Left lung (tissue), 10 donors: ENCODE data around the gene NLRC3. TPM values are rescaled to one million over a fixed set of nuclear protein-coding genes. Genes with fewer than 3 reads are reported as not detected.

Experiments used
- ATAC-seq: fragments of 200-7000 bp; cut with Tn5 transposase; one replicate; pipeline ENCODE4 v1.9.1; 2020; ENCODE audit warnings: moderate library complexity
- DNase-seq, 4 donors: peaks; one replicate each; pipeline ENCODE4 v3.0.0-alpha.2; 2013 to 2020
- H3K27ac ChIP-seq, 2 donors: fragments of 200-600 bp; sonication (generic) in 1 of 2; one replicate each; pipeline versions ENCODE4 v1.5.0 to v1.8.0; 2020 to 2021
- H3K27me3 ChIP-seq, 2 donors: fragments of 200-600 bp; sonication (generic) in 1 of 2; one replicate each; pipeline versions ENCODE4 v1.5.0 to v1.8.0; 2020 to 2021
- H3K36me3 ChIP-seq, 2 donors: fragments of 200-600 bp; sonication (generic) in 1 of 2; one replicate each; pipeline versions ENCODE4 v1.5.0 to v1.8.0; 2020 to 2021
- H3K4me1 ChIP-seq, 2 donors: fragments of 200-600 bp; one replicate each; pipeline ENCODE4 v1.8.0; 2021
- H3K4me3 ChIP-seq, 2 donors: fragments of 200-600 bp; sonication (generic) in 1 of 2; one replicate each; pipeline versions ENCODE4 v1.5.0 to v1.8.0; 2020 to 2021; ENCODE audit warnings: mild to moderate bottlenecking in 1 of 2
- H3K9me3 ChIP-seq, 2 donors: fragments of 200-600 bp; sonication (generic) in 1 of 2; one replicate each; pipeline versions ENCODE4 v1.5.0 to v1.8.0; 2020 to 2021
- intact Hi-C, 2 donors: fragments of 100-400 bp; cut with DNase I; formaldehyde crosslinking; loops; one replicate each; pipeline versions ENCODE4 v1.11.2 to v1.14.2; 2022
- polyA plus RNA-seq, 6 donors: library from polyadenylated mRNA; unstranded; fragments of 120-200 nt; gene quantifications; one replicate each; pipeline ENCODE4 v1.2.1, GENCODE V29; 2013; ENCODE audit not compliant: insufficient read length in 6 of 6
- total RNA-seq, 2 donors: library from RNA; stranded (reverse); fragmentation: NEBNext Ultra II Directional; extraction: Animal tissue kit (Norgen Biotek cat#: 25700); gene quantifications; one replicate each; pipeline ENCODE4 v1.2.1, GENCODE V29; 2021
- TF ChIP-seq, protein P1 (sequence below), 2 donors: fragments of 200-600 bp; sonication (generic) in 1 of 2; IDR thresholded peaks; one replicate each; pipeline versions ENCODE4 v1.5.0 to v1.8.0; 2021; ENCODE audit warnings: antibody characterized with exemption in 2 of 2
- donor health status: DM: no; HTN: yes; CAD: no.
- donor health status: DM: no; HTN: no; CAD: no.

Gene NLRC3
- total and polyA plus RNA-seq, 8 donors = 1.9 to 4.5 (median 3.4) TPM

DNA sequence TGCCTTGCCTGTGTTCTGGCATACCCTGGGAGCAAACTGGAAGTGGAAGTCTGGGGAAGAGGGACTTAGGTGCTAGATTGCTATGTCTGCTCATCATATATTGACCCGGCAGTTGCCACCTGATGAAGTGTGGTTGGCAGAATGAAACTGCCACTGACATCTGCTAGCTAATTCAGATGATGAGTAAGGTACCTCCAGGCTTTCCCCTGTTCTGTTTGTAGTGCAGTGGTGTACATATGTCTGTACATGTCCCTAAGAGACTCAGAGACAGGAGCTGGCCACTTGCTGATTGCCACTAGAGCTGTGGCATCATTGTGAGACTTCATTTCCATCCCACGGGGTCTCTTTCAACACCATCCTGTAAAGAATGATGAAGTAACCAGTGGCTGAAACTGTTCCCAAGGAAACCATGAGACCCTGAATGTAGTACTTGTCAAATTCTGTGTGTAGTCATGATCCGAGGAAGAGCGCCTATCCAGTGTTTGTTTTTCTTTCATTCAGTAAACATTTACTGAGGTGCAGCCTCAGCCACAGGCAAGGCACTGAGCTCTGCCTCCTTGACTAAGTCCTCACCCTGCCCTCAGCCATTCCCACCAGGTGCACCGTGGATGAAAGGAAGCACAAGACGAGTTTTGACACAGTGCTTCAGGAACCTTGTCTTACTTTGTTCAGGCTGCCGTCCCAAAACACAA is 63.2 kb downstream of the NLRC3 start:
- Histone ChIP-seq H3K27ac (no peak overlapping the region), H3K9me3 (no peaks in the 10 kb centered on the region), H3K4me3 (no peak overlapping the region), H3K27me3 (no peaks in the 10 kb centered on the region), H3K4me1 (no peaks in the 10 kb centered on the region), H3K36me3 (peaks cover 0 to 72% of the 10 kb centered on the region in 2 donors)
- intact Hi-C loops = no loop called here
- ATAC-seq (no peak), DNase-seq (no peak)
- TF ChIP-seq, protein P1, sequence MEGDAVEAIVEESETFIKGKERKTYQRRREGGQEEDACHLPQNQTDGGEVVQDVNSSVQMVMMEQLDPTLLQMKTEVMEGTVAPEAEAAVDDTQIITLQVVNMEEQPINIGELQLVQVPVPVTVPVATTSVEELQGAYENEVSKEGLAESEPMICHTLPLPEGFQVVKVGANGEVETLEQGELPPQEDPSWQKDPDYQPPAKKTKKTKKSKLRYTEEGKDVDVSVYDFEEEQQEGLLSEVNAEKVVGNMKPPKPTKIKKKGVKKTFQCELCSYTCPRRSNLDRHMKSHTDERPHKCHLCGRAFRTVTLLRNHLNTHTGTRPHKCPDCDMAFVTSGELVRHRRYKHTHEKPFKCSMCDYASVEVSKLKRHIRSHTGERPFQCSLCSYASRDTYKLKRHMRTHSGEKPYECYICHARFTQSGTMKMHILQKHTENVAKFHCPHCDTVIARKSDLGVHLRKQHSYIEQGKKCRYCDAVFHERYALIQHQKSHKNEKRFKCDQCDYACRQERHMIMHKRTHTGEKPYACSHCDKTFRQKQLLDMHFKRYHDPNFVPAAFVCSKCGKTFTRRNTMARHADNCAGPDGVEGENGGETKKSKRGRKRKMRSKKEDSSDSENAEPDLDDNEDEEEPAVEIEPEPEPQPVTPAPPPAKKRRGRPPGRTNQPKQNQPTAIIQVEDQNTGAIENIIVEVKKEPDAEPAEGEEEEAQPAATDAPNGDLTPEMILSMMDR (IDR thresholded peaks at IDR 0.05) = no peak

DNA sequence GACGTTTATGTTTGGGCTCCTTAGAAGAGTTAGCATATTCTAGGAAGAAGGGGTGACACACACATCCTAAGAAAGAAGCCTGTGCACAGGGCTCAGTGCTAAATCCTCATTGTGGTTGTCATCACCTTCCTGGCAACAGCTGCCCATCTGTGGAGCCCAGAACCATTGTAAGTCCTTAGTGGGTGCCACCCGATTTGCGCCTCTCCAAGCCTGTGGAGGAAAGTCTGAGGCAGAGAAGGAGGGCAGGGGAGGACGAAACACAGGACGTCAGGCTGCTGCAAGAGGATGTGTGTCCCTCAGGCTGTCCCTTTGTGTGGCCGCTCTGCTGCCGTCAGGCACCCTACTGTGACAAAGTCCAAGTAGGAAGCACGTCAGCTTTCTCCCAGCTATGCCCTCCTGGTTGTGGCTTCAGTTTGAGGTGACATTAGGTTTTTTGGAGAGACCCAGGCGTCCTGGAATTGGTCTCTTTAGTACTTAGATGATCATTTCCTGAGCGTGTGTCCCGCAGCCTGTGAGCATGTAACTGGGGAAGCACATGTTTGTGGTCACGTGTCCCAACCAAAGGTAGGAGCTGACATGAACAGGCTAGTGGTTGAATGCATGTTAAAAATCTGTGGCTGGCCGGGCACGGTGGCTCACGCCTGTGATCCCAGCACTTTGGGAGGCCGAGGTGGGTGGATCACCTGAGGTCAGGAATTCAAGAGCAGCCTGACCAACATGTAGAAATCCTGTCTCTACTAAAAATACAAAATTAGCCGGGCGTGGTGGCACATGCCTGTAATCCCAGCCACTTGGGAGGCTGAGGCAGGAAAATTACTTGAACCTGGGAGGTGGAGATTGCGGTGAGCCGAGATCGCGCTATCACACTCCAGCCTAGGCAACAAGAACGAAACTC is 65.7 kb downstream of the NLRC3 start:
- H3K4me3 ChIP-seq = no peak overlapping the region
- H3K27ac ChIP-seq = no peak overlapping the region
- H3K27me3 ChIP-seq = no peaks in the 10 kb centered on the region
- intact Hi-C loops = no loop called here
- ATAC-seq (no peak), DNase-seq (no peak)
- H3K4me1 ChIP-seq = no peaks in the 10 kb centered on the region
- H3K36me3 ChIP-seq = peaks cover 0 to 71% of the 10 kb centered on the region in 2 donors
- TF ChIP-seq, protein P1 (IDR thresholded peaks at IDR 0.05) = no peak
- H3K9me3 ChIP-seq = no peaks in the 10 kb centered on the region

DNA sequence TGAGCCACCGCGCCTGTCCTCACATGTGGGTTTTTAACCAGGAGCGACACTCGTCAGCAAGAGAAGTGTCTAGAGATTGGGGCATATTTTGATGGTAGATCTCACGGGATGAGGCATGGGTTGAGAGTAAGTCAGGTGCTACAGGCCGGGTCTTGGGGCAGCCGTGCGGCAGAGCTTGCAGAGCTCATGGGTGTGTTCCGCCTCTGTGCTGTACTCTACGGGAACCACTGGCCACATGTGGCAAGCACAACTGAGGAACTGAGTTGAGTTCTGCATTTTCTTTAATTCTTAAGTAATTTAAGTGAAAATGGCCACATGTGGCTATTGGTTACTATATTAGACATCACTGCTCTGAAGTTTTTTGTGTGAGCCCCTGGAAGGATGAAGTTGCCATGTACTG is 66.8 kb downstream of the NLRC3 start:
- no peaks in the 10 kb centered on the region for H3K9me3 ChIP-seq
- TF ChIP-seq, protein P1 (IDR thresholded peaks at IDR 0.05) = no peak
- no peaks in the 10 kb centered on the region for H3K4me1 ChIP-seq
- intact Hi-C loops = no loop called here
- no peak overlapping the region for H3K27ac ChIP-seq
- H3K36me3 ChIP-seq = peaks cover 0 to 69% of the 10 kb centered on the region in 2 donors
- ATAC-seq (no peak), DNase-seq (no peak)
- no peaks in the 10 kb centered on the region for H3K27me3 ChIP-seq
- no peak overlapping the region for H3K4me3 ChIP-seq

DNA sequence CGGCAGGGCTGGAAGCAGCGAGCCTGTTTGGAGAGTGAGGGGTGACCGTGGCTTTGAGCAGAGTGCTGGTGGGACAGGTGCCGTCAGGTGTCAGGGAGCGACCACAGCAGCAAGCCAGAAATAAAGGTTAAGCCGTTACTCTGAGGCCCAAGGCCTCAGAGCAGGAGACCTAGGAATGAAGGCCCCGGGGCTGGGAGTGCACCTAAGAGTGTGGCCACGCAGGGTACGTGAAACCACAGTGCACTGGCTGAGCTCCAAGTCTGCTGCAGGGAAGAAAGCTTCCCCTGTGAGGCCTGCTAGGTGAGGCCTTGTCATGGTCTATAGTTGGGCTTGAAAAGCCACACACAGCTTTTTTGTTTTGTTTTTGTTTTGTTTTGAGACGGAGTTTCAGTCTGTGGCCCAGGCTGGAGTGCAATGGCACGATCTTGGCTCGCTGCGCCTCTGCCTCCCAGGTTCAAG is 67.7 kb downstream of the NLRC3 start:
- no peaks in the 10 kb centered on the region for H3K27me3 ChIP-seq
- peaks cover 0 to 69% of the 10 kb centered on the region in 2 donors for H3K36me3 ChIP-seq
- no peaks in the 10 kb centered on the region for H3K9me3 ChIP-seq
- H3K27ac ChIP-seq = no peak overlapping the region
- intact Hi-C loops = no loop called here
- no peaks in the 10 kb centered on the region for H3K4me1 ChIP-seq
- H3K4me3 ChIP-seq = no peak overlapping the region
- TF ChIP-seq, protein P1 (IDR thresholded peaks at IDR 0.05) = no peak
- DNase-seq (no peak), ATAC-seq (no peak)

DNA sequence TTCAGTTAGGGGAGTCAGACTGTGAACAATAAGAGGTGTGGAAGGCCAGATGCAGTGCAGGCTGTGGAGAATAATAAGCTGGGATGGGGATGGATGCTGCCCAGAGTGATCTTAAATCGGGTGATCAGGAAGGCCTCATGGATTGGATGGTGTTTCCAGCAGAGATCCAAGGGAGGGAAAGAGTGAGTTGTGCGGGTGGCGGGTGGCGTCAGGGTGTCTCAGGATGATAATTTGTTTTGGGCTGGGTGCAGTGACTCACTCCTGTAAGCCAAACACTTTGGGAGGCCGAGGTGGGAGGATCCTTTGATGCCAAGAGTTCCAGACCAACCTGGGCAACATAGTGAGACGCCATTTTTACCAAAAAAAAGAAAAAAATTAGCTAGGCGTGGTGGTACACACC is 68.5 kb downstream of the NLRC3 start:
- Histone ChIP-seq H3K4me3 (no peak overlapping the region), H3K4me1 (no peaks in the 10 kb centered on the region), H3K36me3 (peaks cover 0 to 67% of the 10 kb centered on the region in 2 donors), H3K27ac (no peak overlapping the region), H3K27me3 (no peaks in the 10 kb centered on the region), H3K9me3 (no peaks in the 10 kb centered on the region)
- ATAC-seq (no peak), DNase-seq (no peak)
- intact Hi-C loops = no loop called here
- TF ChIP-seq, protein P1 (IDR thresholded peaks at IDR 0.05) = no peak
